ENCODE data around the gene SMPDL3A.

DNA sequence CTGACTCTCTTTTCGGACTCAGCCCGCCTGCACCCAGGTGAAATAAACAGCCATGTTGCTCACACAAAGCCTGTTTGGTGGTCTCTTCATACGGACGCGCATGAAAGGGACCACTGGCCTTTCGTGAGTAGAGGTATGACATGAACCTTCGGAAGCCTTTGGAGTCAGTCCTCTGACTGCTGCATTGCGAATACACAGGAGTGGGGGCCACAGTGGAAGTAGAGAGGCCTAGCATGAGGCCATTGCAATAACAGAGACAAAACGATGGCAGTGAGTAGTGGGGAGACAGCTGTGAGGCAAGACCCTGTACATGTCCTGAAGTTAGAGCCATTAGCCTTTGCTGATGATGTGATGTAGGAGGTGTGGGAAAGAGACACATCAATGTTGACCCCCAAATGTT is 56.4 kb downstream of the SMPDL3A start:
- TF ChIP-seq, protein P1, sequence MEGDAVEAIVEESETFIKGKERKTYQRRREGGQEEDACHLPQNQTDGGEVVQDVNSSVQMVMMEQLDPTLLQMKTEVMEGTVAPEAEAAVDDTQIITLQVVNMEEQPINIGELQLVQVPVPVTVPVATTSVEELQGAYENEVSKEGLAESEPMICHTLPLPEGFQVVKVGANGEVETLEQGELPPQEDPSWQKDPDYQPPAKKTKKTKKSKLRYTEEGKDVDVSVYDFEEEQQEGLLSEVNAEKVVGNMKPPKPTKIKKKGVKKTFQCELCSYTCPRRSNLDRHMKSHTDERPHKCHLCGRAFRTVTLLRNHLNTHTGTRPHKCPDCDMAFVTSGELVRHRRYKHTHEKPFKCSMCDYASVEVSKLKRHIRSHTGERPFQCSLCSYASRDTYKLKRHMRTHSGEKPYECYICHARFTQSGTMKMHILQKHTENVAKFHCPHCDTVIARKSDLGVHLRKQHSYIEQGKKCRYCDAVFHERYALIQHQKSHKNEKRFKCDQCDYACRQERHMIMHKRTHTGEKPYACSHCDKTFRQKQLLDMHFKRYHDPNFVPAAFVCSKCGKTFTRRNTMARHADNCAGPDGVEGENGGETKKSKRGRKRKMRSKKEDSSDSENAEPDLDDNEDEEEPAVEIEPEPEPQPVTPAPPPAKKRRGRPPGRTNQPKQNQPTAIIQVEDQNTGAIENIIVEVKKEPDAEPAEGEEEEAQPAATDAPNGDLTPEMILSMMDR (IDR thresholded peaks at IDR 0.05), result no peak
- TF ChIP-seq POLR2A (IDR thresholded peaks at IDR 0.05) (no peak), EP300 (IDR thresholded peaks at IDR 0.05) (no peak)
